Right atrium auricular region (tissue), 2 donors: ENCODE measurements around the gene TSPAN18. TPM values are rescaled to one million over a fixed set of nuclear protein-coding genes. Genes with fewer than 3 reads are reported as not detected.

Source experiments
- DNase-seq: peaks from one replicate; pipeline ENCODE4 v3.0.0-alpha.2; 2019; ENCODE audit warnings: low spot score
- H3K27ac ChIP-seq, 2 donors: fragments of 200-600 bp; sonication (generic); 1 replicate in 1 of 2; 2 replicates in 1 of 2; pipeline ENCODE4 v1.5.1; 2016 to 2019
- H3K27me3 ChIP-seq, 2 donors: fragments of 200-600 bp; sonication (generic); one replicate each; pipeline versions ENCODE4 v1.5.1 to v1.6.0; 2017 to 2019
- H3K36me3 ChIP-seq: fragments of 200-600 bp; sonication (generic); one replicate; pipeline ENCODE4 v1.5.1; 2016
- H3K4me1 ChIP-seq, 2 donors: fragments of 200-600 bp; sonication (generic); one replicate each; pipeline versions ENCODE4 v1.5.1 to v1.6.0; 2017 to 2019
- H3K4me3 ChIP-seq, 2 donors: fragments of 200-600 bp; sonication (generic); 1 replicate in 1 of 2; 2 replicates in 1 of 2; pipeline ENCODE4 v1.5.1; 2017 to 2019; ENCODE audit warnings: mild to moderate bottlenecking in 1 of 2, moderate library complexity in 1 of 2
- H3K9me3 ChIP-seq, 2 donors: fragments of 200-600 bp; sonication (generic); one replicate each; pipeline ENCODE4 v1.5.1; 2019
- total RNA-seq, 2 donors: library from RNA; depleted of rRNA; stranded (reverse); fragments of >200 nt; gene quantifications; one replicate each; pipeline ENCODE4 v1.1.0, GENCODE V29; 2016
- TF ChIP-seq, protein P1 (sequence below), 2 donors: fragments of 200-600 bp; sonication (generic); IDR thresholded peaks; one replicate each; pipeline ENCODE4 v1.5.1; 2019; ENCODE audit warnings: antibody characterized with exemption in 2 of 2

The TSPAN18 gene
- total RNA-seq, 2 donors from 2014 or later = 76.3 to 79.3 TPM

DNA sequence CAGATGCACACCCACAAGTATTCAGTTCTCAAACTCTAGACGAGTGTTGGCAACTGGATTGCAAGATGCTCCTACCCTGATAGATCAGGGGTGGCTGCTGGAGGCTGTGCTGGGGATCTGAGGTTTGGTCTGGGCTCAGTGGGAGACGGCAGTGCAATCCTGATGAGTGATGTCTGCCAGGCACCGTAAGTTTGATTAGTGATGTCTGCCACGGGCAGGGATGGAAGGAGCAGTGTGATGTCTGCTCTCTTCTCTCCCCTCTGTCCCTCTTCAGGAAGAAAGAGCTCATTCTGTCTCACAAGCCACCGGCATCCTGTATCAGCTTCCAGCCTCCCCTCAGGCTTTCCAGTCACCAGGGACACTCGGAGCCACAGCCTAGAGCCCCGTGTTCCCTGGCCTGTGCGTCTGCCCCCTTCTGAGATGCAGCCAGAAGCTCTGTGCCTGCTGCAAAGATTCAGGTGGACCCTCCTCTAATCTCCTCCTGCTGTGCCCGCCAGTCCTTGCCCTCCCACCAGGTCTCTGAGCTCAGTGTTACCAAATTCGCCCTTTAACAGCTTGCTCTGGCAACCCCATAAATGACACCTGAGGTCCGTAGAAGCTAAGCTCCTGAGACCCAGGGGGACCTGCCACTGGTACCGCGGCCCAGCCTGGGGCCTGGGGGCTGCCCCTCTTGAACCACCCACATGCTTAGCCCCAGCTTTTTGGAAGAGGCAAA lies 204.0 kb downstream of the TSPAN18 start:
- no peaks in the 10 kb centered on the region for H3K9me3 ChIP-seq
- peaks cover 27% of the 10 kb centered on the region for H3K36me3 ChIP-seq
- no peak for DNase-seq
- no peak overlapping the region for H3K4me3 ChIP-seq
- TF ChIP-seq, protein P1, sequence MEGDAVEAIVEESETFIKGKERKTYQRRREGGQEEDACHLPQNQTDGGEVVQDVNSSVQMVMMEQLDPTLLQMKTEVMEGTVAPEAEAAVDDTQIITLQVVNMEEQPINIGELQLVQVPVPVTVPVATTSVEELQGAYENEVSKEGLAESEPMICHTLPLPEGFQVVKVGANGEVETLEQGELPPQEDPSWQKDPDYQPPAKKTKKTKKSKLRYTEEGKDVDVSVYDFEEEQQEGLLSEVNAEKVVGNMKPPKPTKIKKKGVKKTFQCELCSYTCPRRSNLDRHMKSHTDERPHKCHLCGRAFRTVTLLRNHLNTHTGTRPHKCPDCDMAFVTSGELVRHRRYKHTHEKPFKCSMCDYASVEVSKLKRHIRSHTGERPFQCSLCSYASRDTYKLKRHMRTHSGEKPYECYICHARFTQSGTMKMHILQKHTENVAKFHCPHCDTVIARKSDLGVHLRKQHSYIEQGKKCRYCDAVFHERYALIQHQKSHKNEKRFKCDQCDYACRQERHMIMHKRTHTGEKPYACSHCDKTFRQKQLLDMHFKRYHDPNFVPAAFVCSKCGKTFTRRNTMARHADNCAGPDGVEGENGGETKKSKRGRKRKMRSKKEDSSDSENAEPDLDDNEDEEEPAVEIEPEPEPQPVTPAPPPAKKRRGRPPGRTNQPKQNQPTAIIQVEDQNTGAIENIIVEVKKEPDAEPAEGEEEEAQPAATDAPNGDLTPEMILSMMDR (IDR thresholded peaks at IDR 0.05) = no peak
- H3K4me1 ChIP-seq = peaks cover 0 to 14% of the 10 kb centered on the region in 2 donors
- no peak overlapping the region for H3K27ac ChIP-seq
- no peaks in the 10 kb centered on the region for H3K27me3 ChIP-seq

DNA sequence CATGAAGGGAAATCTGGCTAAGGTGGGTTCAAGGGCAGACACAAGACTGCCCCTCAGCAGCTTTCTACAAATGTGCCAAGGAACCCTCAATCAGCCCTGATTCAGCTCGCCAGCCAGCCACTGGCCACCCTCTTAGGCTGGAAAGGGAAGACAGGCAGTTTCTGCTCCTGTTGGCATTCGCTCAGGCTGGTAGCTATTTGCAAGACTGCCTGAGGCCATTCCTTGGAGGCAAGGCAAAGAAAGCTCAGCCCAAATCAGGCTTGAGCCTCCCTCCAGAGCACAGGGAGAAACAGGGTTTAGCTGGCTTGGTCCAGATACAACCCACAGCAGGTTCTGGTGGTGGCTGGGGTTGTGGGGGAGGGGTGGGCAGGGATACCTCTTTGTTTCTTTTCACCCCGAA lies 204.7 kb downstream of the TSPAN18 start:
- TF ChIP-seq, protein P1 (IDR thresholded peaks at IDR 0.05) = no peak
- H3K27me3 ChIP-seq = no peaks in the 10 kb centered on the region
- H3K4me1 ChIP-seq = peaks cover 0 to 8% of the 10 kb centered on the region in 2 donors
- no peaks in the 10 kb centered on the region for H3K9me3 ChIP-seq
- H3K4me3 ChIP-seq = no peak overlapping the region
- no peak overlapping the region for H3K27ac ChIP-seq
- H3K36me3 ChIP-seq = peaks cover 28% of the 10 kb centered on the region
- no peak for DNase-seq

DNA sequence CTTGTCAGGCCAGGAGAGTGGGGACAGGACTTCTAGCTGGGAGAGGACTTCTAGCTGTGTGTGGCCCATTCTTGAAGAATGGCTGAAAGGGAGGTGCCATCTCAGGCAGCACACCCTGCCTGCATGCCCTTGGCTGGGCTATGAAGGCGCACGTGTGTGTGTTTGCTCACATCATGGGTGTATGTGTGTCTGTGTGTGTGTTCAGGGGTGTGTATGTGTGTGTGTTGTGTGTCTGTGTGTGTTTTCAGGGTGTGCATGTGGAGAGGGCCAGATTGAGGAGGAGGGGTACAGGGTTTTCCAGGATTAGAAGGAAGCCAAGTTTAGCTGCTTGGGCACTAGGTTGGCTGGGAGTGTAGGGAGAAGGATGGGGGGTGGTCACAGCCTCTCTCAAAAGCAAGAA lies 207.3 kb downstream of the TSPAN18 start:
- Histone ChIP-seq H3K9me3 (no peaks in the 10 kb centered on the region), H3K36me3 (peaks cover 30% of the 10 kb centered on the region), H3K27me3 (no peaks in the 10 kb centered on the region), H3K4me1 (peaks cover 0 to 10% of the 10 kb centered on the region in 2 donors), H3K4me3 (no peak overlapping the region), H3K27ac (no peak overlapping the region)
- TF ChIP-seq, protein P1 (IDR thresholded peaks at IDR 0.05) = no peak
- DNase-seq = no peak

DNA sequence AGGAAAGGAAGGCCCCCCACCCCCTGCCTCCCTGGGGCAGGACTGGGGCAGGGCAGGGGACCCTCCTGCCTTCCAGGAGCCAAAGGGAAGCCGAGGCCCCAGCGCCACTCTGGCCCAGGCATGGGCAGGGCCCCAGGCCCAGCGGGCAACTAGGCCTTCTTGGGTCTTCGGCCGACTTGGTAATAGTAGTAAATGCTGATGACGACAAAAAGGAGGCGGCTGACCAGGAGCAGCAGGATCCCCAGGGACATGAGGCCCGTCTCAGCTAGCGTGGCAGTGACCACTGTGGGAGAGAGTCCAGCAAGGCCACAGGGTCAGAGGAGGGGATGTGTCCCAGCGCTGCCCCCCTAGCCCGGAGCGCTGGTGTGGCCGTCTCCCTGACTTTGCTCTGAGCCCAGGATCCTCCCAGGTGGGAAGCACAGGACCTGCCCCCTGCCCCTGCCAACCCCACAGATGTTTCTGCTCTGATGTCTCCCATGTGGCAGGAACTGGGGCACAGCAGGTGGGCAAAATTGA lies 208.0 kb downstream of the TSPAN18 start:
- DNase-seq = no peak
- no peak overlapping the region for H3K27ac ChIP-seq
- no peak overlapping the region for H3K4me3 ChIP-seq
- TF ChIP-seq, protein P1 (IDR thresholded peaks at IDR 0.05) = no peak
- no peaks in the 10 kb centered on the region for H3K9me3 ChIP-seq
- peaks cover 30% of the 10 kb centered on the region for H3K36me3 ChIP-seq
- peaks cover 0 to 17% of the 10 kb centered on the region in 2 donors for H3K4me1 ChIP-seq
- no peaks in the 10 kb centered on the region for H3K27me3 ChIP-seq

DNA sequence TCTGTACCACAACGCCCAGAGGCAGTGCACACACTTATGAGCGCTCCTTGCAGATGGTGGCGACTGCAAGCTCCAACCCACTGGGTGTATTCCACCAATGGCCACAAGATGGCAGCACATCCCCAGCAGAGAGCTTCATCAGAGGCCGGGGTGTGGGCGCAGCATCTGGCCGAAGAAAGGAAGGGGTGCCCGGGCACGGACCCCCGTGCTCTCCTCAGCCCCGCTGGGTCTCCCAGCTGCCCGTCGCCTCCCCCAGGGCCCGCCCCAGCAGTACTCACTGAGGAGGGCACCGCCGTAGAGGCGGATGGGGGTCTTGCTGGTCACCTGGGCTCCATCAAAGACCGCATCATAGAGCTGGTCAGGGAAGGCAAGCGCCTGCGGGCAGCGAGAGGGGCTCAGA lies 209.8 kb downstream of the TSPAN18 start:
- no peaks in the 10 kb centered on the region for H3K9me3 ChIP-seq
- no peaks in the 10 kb centered on the region for H3K27me3 ChIP-seq
- TF ChIP-seq, protein P1 (IDR thresholded peaks at IDR 0.05) = peak; percentile 92 to 99
- H3K4me1 ChIP-seq = peaks cover 0 to 34% of the 10 kb centered on the region in 2 donors
- no peak overlapping the region for H3K4me3 ChIP-seq
- peaks cover 25% of the 10 kb centered on the region for H3K36me3 ChIP-seq
- DNase-seq = peak; percentile 90
- H3K27ac ChIP-seq = no peak overlapping the region
